HG02763 (cell line): ENCODE measurements around the gene NT5C2.
"Not testable (repeated sequence)": the region's sequence is repeated elsewhere in the genome, so short reads cannot be mapped to it uniquely, and the experiment has no call there.

Experiments used
- ATAC-seq: cut with Tn5 transposase; IDR thresholded peaks from one replicate; pipeline ENCODE4 v1.9.1; 2021; ENCODE audit warnings: mild to moderate bottlenecking, moderate library complexity; ENCODE audit not compliant: unreplicated experiment

The NT5C2 gene

GRCh38 chr10:103193107-103193819, at the start of gene NT5C2:
Gene NT5C2 (minus strand): TSS chr10:103193272. CDS start chr10:103174958, 18,314 bp downstream.
- ATAC-seq, result peak; percentile 70

GRCh38 chr10:103241262-103242011, 48.4 kb upstream of the NT5C2 start:
- no peak for ATAC-seq

GRCh38 chr10:103238506-103239252, 45.6 kb upstream of the NT5C2 start:
- ATAC-seq, result no peak

- ATAC-seq, result no peak
Observed at GRCh38 chr10:103235775-103236174, 42.7 kb upstream of the NT5C2 start.

- no peak for ATAC-seq
Observed at GRCh38 chr10:103232772-103233488, 39.9 kb upstream of the NT5C2 start.

- ATAC-seq, result no peak
Observed at GRCh38 chr10:103232131-103232673, 39.1 kb upstream of the NT5C2 start.

- no peak for ATAC-seq
Observed at GRCh38 chr10:103231047-103231551, 38.0 kb upstream of the NT5C2 start.

GRCh38 chr10:103227416-103227815, 34.3 kb upstream of the NT5C2 start:
- no peak for ATAC-seq

- ATAC-seq, result no peak
Observed at GRCh38 chr10:103225939-103226338, 32.9 kb upstream of the NT5C2 start.

GRCh38 chr10:103224721-103225120, 31.6 kb upstream of the NT5C2 start:
- ATAC-seq, result not testable (repeated sequence)

- no peak for ATAC-seq
Observed at GRCh38 chr10:103224133-103224532, 31.1 kb upstream of the NT5C2 start.

GRCh38 chr10:103216362-103216761, 23.3 kb upstream of the NT5C2 start:
- ATAC-seq, result not testable (repeated sequence)

GRCh38 chr10:103215601-103216000, 22.5 kb upstream of the NT5C2 start:
- no peak for ATAC-seq

- ATAC-seq, result not testable (repeated sequence)
Observed at GRCh38 chr10:103210262-103210661, 17.2 kb upstream of the NT5C2 start.

GRCh38 chr10:103207643-103208042, 14.6 kb upstream of the NT5C2 start:
- not testable (repeated sequence) for ATAC-seq

- ATAC-seq, result no peak
Observed at GRCh38 chr10:103207141-103207540, 14.1 kb upstream of the NT5C2 start.

- ATAC-seq, result not testable (repeated sequence)
Observed at GRCh38 chr10:103206715-103207114, 13.6 kb upstream of the NT5C2 start.

GRCh38 chr10:103205401-103205800, 12.3 kb upstream of the NT5C2 start:
- ATAC-seq, result not testable (repeated sequence)

- no peak for ATAC-seq
Observed at GRCh38 chr10:103204353-103205255, 11.5 kb upstream of the NT5C2 start.
